NCI-H2171 treated with DMSO at 0.1 percent for 48 hours (cell line): Measurements from ENCODE around the gene MYH3.

Experiments used
- DNase-seq: peaks from one replicate; lab custom pipeline; 2025; lab: John Stamatoyannopoulos, UW

Gene MYH3

DNA sequence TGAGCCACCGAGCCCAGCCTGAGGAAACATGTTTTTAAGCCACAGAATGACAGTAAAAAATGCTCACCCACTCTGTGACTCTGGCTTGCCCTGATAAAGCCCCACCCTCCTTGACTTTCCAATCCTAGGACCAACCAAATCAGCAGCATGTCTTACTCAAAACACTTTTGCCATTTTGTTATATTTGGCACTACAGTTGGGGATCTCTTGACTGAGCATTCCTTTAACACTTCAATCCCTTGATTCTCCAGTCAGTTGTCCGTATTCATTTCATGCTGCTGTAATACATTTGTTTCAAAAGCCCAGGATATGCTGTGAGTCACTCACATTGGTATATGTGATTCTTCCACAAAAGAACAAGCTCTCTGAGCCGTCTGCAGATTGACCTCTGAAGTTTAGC, 8.2 kb downstream of the MYH3 start:
- no peak for DNase-seq

DNA sequence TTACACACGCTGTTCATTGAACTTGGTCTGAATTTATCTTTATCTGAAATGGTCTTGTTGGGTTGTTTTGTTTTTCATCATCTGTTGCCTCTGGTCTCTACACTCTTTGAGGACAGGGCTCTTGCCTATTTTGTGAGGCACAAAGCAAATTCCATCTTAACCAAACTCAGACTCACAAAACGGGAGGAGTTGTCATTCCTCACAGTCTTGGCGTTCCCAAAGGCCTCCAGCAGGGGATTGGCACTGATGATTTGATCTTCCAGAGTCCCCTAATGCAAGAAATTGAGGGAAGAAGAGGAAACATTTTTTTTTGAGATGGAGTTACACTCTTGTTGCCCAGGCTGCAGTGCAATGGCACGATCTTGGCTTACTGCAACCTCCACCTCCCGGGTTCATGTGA, 8.7 kb downstream of the MYH3 start:
- no peak for DNase-seq

DNA sequence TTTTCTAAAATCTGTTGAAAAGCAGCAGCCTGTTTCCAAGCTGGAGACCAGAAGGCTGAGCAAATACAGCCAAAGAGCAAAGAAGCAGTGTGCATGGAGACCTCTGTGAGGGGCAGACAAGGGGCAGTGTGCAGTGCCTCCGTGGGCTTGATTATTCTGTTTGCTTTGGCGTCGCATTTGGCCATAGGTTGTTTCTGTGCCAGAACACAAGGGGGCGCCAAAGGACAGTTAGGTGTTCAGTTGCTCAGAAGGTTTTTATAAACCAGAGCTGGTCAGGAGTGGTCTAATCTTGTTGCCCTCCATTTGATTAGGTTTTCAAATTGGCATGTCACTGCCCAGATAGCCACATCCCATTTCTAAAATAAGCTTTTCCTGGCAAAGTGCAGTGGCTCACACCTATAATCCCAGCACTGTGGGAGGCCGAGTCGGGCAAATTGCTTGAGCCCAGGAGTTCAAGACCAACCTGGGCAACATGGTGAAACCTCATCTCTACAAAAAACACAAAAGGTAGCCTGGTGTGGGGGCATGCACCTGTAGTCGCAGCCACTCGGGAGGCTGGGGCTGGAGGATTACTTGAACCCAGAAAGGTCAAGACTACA, 10.6 kb downstream of the MYH3 start:
- DNase-seq = peak; percentile 47

DNA sequence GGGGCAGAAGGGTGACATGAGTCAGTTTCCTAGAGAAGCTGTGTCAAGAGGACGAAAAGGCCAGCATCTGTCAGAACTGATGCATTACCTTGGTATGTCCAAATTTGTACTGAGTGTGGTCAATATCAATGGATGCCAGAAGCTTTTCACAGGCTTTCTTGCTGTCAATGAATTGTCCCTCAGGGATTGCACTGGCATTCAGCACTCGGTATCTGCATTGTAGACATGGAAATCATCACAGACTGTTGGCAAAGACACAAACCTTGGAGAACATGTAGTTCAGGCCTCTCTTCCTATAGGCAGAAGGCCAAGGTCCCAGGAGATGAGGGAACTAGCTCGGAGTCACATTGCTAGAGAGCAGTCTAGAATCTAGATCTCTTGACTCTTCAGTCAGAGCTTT, 16.6 kb downstream of the MYH3 start:
- DNase-seq = no peak

DNA sequence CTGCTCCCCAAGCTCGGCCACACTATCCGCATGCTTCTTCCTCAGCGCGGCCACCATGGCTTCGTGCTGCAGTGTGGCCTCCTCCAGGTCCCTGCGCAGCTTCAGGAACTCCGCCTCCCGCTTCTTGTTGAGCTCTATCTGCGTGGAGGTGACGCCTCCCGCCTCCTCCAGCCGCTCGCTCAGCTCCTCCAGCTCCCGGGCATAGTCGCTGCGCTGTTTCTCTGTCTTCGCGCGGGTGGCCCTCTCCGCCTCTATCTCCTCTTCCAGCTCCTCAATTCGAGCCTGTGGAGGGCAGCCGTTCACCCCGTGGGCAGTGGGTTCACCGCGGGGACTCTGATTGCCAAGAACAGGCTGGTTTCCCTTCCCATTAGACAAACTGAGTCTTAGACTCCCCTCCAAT, 19.0 kb downstream of the MYH3 start:
- no peak for DNase-seq

DNA sequence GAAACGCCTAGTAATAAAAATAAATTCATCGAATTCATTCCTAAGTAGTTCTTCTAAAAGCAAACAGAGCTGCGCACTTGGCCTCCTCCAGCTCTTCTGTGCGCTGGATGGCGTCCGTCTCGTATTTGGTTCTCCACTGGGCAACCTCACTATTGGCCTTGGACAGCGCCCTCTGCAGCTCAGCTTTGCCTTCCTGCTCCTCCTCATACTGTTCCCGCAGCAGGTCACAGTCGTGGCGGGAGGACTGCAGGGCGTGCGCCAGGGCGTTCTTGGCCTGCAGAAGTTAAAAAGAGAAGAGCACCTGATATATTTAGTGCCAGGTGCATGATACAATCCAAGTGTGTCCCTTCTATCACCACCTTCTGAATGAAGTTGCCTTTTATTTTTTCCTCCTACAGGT, 21.8 kb downstream of the MYH3 start:
- no peak for DNase-seq

DNA sequence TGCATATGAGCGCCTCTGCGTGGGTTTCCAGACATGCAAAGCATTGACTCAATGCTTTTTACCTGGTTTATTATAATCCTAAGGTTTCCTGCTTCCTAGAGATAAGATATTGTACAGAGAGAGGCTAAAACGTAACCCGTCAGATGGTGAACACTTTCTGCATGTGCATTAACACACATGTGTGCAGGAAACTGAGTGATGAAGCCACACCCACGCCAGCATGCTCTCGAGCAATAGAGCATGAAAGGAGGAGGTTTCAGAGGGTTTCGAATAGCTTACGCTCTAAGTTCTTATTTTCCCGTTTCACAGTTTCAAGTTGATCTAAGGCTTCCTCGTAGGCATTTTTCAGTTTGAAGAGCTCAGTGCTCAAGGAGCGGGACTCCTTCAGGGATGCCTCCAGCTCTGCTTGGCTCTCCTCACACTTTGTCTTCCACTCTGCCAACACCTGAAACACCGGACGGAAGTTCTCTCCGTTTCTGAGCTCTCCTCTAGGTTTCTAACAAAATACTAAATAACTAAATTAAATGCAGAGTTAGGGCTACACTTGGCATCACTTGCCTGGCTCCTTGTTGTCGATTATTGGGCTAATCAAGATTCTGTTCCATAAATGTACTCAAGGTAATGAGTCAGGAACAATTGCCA, 23.2 kb downstream of the MYH3 start:
- no peak for DNase-seq

DNA sequence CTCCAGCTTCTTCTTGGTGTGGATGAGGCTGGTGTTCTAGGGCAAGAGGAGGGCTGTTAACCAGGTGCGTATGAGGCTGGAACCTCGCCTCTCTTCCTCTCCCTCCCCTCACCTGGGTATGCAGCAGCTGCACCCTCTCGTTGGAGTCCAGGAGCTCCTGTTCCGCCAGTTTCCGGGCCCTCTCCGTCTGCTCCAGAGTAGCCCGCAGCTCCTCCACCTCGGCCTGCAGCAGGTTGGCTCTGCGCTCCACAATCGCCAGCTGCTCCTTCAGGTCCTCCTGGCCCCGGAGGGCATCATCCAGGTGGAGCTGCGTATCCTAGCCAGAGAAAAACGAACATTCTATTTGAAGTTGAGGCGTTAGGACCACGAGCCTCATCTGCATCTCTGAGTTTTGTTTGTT, 25.4 kb downstream of the MYH3 start:
- DNase-seq = no peak

DNA sequence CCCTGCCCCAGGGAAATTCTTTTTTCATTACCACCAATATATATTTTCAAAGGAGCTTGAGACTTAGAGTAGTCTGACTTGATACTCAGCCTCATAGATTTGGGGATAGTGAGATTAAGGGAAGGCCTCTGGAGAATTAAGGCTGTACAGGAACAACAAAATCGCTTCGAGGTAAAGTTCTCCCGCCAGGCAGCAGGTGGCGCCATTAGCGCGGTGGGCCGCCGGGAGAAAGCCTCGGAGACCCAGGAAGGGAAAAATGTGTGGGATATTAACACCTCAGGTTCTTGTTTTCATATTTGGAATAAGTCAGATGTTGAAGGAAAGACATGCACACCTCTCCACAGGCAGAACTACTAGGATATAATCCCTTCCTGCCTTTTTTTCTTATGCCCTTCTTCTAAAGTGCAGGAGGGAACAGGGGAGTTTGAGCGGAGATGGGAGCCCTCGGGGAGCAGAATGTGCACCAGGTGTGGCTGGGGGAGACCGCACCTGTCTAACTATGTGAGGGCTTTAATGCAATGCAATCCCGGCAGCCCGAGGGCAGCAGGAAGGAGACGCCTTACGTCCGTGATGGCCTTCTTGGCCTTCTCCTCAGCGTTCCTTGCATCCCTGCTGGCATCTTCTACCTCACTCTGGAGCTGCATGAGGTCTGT, 25.9 kb downstream of the MYH3 start:
- DNase-seq = peak; percentile 25

DNA sequence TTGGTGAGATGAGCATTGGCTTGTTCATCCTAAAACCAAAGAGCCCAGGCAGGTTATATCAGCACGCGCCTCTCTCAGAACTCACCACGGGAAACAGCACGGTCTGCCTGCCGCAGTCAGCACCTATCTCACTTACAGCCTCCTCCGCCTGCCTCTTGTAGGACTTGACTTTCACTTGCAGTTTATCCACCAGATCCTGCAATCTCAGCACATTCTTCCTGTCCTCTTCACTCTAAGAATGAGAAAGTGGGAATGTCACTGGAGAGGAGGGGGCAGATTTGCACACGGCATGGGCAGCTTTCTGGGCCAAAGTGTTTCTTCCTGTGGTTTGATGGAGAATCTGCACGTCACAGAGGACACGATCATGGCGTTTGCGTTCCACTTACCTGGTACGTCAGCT, 27.4 kb downstream of the MYH3 start:
- DNase-seq = no peak

DNA sequence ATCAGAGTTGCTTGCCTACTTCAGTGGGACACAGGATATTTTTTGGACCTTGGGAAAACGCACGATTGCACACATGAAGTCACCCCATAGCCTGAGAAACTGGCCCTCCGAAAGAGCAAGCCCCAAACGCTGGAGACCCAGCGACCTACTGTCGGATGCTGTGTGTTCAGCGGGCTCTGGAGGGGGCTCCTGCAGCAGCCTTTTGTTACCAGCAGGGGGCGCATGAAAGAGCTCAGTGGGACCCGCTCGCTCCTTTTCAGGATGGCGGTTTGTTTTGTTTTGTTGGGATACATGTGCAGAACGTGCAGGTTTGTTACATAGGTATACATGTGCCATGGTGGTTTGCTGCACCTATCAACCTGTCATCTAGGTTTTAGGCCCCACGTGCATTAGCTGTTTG, 28.4 kb downstream of the MYH3 start:
- no peak for DNase-seq

DNA sequence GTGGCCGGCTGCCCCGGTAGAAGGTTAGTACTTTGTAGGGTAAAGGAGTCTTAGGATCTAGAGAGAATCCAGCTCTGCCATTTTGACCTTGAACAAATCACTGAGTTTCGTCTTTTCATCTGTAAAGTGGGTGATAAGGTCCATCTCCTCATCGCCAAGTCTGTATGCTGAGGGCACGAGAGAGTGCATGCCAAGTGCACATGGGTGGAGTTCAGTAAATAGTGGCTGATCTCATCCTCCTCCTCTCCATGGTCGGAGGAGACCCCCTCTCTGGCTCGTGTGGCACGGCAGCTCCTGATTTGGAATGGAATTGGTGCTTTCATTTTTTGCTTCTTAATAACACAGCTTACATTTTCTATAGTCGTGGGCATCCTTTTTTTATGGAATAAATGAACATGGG, 30.7 kb downstream of the MYH3 start:
- no peak for DNase-seq

DNA sequence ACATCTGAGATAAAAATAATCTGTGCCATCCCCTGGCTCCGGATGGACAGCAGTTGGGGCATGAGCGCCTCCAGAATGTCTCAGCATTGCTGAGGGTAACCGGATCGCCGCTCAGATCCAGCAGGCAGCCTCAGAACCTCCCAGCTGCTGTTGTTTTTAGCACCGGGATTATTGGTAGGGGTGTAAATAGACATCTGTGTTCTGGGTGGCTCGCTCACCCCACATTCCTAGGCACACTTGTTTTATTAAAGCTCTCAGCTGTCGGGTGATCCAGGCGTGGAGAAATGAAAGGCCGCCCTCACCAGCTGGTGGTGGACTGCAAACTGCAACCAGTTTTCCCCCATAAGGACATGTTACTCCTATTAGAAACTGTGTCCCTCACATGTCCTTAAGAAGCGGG, 32.1 kb downstream of the MYH3 start:
- peak; percentile 12 for DNase-seq

DNA sequence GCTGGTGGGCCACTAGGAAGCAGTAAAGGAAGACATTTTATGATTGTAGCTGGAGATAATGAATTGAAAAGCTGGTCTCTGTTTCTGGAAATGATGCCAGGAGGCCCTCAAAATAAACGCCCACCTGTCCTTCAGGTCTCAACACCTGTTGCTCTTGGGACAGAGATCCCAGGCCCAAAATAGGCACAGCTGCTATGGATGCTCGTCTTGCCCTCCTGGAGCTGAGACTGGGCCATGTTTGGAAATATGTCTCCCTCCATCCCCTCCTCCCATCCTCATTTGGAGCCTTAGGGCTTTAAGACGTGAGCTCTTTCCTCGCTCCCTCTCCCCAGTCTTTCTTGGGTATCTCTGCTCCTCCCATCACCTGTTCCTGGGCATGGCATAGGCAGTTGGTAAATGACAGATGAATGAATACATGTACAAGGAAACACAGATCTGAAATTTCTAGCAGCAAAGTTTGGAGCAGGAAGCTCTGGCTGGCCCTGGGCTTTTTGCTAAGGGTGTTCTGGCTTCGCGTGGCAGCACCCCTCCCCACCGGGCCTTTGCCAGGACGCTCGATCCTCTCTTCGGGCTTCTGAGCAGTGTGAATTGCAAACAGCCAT, 33.3 kb downstream of the MYH3 start:
- no peak for DNase-seq

DNA sequence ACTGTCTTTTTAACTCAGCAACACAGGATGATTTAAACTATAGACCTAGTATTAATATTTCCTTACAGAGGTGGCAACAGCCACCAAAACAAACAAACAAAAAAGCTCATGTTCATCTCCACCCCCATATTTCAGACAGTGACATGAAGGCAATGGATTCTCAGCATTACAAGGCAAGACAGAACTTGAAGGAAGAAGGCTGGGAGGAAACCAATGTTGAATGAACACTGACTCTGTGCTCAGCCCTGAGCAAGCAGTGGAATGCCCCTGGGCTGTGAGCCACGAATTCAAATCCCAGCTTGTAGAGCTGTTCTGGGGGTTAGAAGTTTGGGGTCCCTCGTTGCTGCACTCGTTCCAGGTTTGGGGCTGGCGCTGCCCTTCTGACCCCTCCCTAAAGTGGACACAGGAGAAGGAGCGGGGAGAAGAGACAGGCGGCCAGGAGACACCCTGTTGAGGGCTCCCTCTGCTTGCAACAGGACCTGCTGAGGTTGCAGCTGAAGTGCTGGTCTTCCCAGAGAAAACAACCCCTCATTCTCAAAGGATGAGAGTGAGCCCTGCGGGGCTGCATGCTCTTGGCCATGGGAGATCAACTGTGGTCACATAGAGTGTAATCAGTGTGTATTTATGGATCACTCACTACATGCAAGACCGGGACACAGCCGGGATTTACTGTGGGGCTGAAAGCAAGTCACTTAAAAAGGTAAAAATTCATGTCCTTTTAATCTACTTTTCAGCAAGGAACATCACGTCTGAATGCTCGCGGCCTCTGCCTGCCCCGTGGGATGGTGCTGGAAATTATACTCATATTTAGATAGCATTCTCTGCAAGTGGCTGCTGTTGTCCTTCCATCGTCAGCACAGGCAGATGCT, 34.3 kb downstream of the MYH3 start:
- no peak for DNase-seq

DNA sequence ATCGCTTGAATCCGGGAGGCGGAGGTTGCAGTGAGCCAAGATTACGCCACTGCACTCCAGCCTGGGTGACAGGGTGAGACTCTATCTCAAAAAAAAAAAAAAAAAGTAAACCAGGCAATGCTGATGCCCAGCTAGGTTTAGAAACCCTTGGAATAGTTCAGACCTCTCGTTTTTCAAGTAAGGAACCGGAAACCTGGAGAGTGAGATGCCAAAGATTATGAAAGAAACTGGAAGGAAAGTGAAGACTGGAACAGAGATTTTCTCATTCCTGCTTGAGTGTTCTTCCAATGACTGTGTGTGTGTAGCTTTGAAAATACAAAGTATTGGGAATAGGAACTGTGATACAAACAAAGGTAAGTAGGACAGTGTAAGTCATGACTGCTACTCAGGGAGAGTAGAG, 35.7 kb downstream of the MYH3 start:
- no peak for DNase-seq

DNA sequence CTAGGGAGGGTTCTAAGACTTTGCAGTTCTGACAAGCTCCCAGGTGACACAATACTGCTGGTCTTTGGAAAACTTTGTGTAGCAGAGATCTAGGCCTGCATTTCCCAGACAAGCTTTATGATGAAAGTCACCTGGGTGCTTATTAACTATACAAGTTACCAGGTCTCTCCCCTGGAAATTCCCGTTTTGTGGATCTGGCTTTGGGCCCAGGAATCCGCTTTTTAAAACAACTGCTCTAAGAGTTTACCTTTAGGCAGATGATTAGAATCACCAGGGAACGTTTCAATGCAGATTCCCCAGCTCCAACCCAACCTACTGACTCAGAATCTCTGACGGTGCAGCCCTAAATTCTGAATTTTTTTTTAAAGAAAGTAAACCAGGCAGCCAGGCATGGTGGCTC, 36.3 kb downstream of the MYH3 start:
- no peak for DNase-seq

DNA sequence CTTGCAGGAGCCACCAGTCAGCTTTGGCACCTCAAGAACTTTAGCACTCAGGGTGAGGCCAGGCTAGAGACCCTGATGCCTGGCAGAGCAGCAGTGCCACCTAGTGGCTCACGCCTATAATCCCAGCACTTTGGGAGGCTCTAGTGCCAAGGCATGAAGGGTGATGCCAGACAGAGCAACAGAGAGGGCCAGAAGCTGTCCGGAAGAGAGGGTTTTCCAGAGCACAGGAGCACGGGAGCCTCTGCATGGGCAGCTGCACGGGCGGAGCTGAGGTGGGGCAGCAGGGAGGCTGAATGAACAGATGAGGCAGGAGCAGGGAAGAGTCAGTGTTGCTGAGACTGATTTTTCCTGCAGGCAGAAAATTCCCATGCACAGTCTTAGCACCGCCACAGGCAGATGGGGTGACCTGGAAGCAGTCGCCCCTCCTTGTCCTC, 38.9 kb downstream of the MYH3 start:
- DNase-seq = peak; percentile 72

DNA sequence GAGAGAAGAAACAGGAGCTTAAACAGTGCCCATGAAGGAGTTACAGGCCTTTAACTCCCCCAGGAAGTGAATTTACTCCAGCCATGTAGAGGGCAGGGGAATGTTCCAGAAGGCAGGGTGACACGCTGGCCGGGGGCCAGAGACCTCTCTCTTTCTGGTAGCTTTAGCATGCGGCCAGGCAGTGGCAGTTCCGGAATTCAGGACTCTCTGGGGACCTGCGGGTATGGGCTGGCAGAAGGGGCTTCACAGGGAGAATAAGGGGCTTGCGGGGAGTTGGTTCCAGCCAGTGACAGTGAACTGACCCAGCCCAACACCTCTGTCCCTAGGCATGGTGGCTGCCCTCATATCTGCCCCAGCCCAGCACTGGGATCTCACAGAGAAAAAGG, 40.0 kb downstream of the MYH3 start:
- DNase-seq = no peak

DNA sequence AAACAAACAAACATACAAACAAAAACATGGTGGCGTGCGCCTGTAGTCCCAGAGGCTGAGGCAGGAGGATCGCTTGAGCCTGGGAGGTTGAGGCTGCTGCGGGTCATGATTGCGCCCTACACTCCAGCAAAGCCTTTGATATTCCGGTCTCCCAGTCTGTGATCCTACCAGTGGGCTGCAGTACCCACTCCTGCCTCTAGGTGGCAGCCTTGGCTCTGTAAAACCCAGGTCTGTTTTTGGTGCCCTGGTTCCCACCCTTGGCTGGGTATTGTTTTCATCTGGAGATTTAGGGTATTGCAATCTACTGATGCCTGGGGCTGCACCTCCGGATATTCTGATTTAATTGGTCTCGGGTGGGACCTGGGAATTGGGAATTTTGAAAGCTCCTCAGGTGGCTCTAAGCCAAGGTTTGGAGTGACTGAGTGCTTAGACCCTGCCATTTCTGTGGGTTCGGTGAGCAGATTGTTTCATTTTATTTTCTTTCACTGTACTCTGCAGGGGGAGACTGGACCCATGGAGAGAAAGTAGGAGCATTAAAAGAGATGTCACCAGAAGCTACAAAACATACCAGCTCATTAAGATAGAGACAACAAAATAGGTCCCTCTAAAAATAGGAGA, 40.5 kb downstream of the MYH3 start:
- peak; percentile 64 for DNase-seq

DNA sequence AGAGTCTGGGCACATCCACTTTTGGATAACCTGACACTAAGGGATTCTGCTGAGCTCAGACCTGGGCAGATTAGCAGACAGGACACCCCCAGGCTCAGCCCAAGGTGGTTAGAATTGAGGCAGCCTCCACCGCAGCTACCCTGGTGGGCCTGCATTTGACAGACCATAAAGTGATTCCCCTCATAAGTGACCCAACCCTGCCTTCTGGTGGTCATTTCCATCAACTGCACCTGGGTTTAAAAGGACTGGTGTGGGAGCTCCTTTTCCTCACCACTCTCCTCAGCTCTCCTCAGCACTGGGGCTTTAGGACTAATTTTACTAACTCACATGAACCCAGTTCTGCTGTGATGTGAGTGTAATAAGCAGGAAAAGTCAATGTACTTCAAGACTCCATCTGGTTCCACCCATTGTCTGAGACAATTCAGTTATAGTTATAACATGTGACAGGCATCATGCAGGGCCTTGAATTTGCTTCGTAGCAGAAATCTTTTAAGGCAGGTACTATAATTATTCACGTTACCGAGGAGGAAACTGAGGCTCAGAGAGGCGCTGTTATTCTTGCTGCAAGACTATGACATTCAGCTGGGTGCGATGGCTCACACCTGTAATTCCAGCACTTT, 42.5 kb downstream of the MYH3 start:
- peak; percentile 50 for DNase-seq
